NT2/D1 (cell line): Measurements from ENCODE around the gene NAA35.

Experiments used
- SUZ12 ChIP-seq: IDR thresholded peaks from 2 replicates; pipeline ENCODE4 v1.6.1; 2011; ENCODE audit not compliant: insufficient read length, insufficient read depth; ENCODE audit errors: extremely low read depth
- YY1 ChIP-seq: IDR thresholded peaks from 2 replicates; pipeline ENCODE4 v1.6.1; 2011; ENCODE audit not compliant: insufficient read length, insufficient read depth
- ZNF274 ChIP-seq: IDR thresholded peaks from 2 replicates; pipeline ENCODE4 v1.6.1; 2011; ENCODE audit warnings: mild to moderate bottlenecking, low read depth, low read length

GRCh38 chr9:86042199-86042978, 101.4 kb downstream of the NAA35 start:
- TF ChIP-seq SUZ12 (no peak), YY1 (no peak), ZNF274 (no peak)
